Testis (tissue), 2 donors: ENCODE data around the gene STARD13.

Experiments used
- POLR2A ChIP-seq: fragments of 450-650 bp; IDR thresholded peaks from one replicate; pipeline ENCODE4 v1.6.1; 2017; ENCODE audit warnings: antibody characterized with exemption, mild to moderate bottlenecking, moderate library complexity
- TF ChIP-seq, protein P1 (sequence below), 3 experiments: fragments of 450-650 bp in 2 of 3; fragments of 200-600 bp in 1 of 3; sonication (generic) in 1 of 3; IDR thresholded peaks; one replicate each; pipeline ENCODE4 v1.5.1; 2016 to 2019; ENCODE audit warnings: antibody characterized with exemption in 3 of 3, mild to moderate bottlenecking in 2 of 3, moderate library complexity in 1 of 3

DNA sequence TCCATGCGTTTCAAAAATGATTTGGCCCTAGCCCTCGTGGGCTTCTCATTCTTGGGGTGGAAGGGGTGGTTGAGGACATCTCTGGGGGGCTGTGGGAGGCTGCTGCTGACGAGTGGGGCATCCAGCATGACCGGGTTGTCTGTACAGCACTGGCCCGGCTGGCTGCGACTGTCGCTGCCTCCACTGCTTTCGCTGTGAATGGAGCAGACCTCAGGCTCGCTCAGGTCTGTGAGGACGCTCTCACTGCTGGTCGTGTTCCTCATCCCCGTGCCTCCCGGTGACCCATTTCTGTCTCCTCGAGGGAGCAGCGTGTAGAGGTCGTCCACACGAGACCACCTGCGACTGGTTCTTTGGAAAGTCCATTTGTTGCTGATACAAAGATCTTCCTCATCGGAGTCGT lies 155.7 kb downstream of the STARD13 start:
- TF ChIP-seq, protein P1, sequence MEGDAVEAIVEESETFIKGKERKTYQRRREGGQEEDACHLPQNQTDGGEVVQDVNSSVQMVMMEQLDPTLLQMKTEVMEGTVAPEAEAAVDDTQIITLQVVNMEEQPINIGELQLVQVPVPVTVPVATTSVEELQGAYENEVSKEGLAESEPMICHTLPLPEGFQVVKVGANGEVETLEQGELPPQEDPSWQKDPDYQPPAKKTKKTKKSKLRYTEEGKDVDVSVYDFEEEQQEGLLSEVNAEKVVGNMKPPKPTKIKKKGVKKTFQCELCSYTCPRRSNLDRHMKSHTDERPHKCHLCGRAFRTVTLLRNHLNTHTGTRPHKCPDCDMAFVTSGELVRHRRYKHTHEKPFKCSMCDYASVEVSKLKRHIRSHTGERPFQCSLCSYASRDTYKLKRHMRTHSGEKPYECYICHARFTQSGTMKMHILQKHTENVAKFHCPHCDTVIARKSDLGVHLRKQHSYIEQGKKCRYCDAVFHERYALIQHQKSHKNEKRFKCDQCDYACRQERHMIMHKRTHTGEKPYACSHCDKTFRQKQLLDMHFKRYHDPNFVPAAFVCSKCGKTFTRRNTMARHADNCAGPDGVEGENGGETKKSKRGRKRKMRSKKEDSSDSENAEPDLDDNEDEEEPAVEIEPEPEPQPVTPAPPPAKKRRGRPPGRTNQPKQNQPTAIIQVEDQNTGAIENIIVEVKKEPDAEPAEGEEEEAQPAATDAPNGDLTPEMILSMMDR (IDR thresholded peaks at IDR 0.05) = no peak
- no peak for TF ChIP-seq POLR2A
